Kidney (tissue), 14 donors: ENCODE results near the gene ANO1. TPM values are rescaled to one million over a fixed set of nuclear protein-coding genes. Genes with fewer than 3 reads are reported as not detected.

Experiments
- DNase-seq, 5 donors: peaks; one replicate each; pipeline ENCODE4 v3.0.0-alpha.2; 2013 to 2020
- FAIRE-seq: peaks from 2 replicates; lab custom pipeline; 2012; peaks lifted over from hg19 to GRCh38; lab: Jason Lieb, UNC
- H3K27ac ChIP-seq, 2 donors: one replicate each; pipeline ENCODE4 v1.7.0; 2013; ENCODE audit warnings: low read depth in 2 of 2, low read length in 2 of 2, inconsistent platforms in 1 of 2
- H3K27me3 ChIP-seq: one replicate; pipeline ENCODE4 v1.7.1; 2013; ENCODE audit warnings: low read length, inconsistent platforms; ENCODE audit not compliant: control insufficient read depth, insufficient read depth
- H3K36me3 ChIP-seq, 3 donors: one replicate each; pipeline versions ENCODE4 v1.7.0 to v1.7.1; 2013; ENCODE audit warnings: low read length in 3 of 3, control low read depth in 1 of 3, inconsistent platforms in 1 of 3; ENCODE audit not compliant: insufficient read depth in 3 of 3, control insufficient read depth in 2 of 3
- H3K4me1 ChIP-seq, 3 donors: one replicate each; pipeline versions ENCODE4 v1.7.0 to v1.7.1; 2013; ENCODE audit warnings: low read length in 3 of 3, inconsistent platforms in 1 of 3, low read depth in 1 of 3; ENCODE audit not compliant: control insufficient read depth in 2 of 3, insufficient read depth in 2 of 3
- H3K4me3 ChIP-seq, 3 donors: one replicate each; pipeline versions ENCODE4 v1.7.0 to v1.8.1; 2013; ENCODE audit warnings: low read length in 3 of 3, control low read depth in 1 of 3, inconsistent platforms in 1 of 3
- H3K9ac ChIP-seq, 3 donors: one replicate each; pipeline versions ENCODE4 v1.7.0 to v1.7.1; 2013; ENCODE audit warnings: low read length in 3 of 3, control low read depth in 1 of 3, inconsistent platforms in 1 of 3
- H3K9me3 ChIP-seq, 3 donors: one replicate each; pipeline versions ENCODE4 v1.7.0 to v1.7.1; 2013; ENCODE audit warnings: low read length in 3 of 3, control low read depth in 1 of 3, inconsistent platforms in 1 of 3; ENCODE audit not compliant: control insufficient read depth in 2 of 3, insufficient read depth in 1 of 3
- intact Hi-C: fragments of 100-400 bp; cut with DNase I; formaldehyde crosslinking; loops from one replicate; pipeline ENCODE4 v1.11.1; 2022
- polyA plus RNA-seq: library from polyadenylated mRNA; stranded (reverse); fragments of 350-450 nt; fragmentation: Illumina TruSeq; extraction: RNeasy Lipid Tissue Mini Kit (QIAGEN cat#74804); gene quantifications from one replicate; pipeline ENCODE4 v1.2.3, GENCODE V29; 2014; ENCODE audit warnings: low read depth, low replicate concordance; ENCODE audit not compliant: insufficient read depth
- total RNA-seq: library from RNA; stranded (reverse); fragmentation: NEBNext Ultra II Directional; extraction: Animal tissue kit (Norgen Biotek cat#: 25700); gene quantifications from one replicate; pipeline ENCODE4 v1.2.1, GENCODE V29; 2021
- TF ChIP-seq, protein P1 (sequence below): IDR thresholded peaks from 3 replicates; pipeline ENCODE4 v1.5.1; 2012; ENCODE audit warnings: mild to moderate bottlenecking, moderate library complexity, borderline replicate concordance; ENCODE audit not compliant: insufficient read depth; ENCODE audit errors: extremely low read depth
- donor health status: control.
- donor health status: control.
- donor health status: control.
- donor health status: control.
- donor health status: control.
- donor health status: DM: yes; HTN: yes; CAD: no.
- donor health status: Normal renal cell carcinoma (clear cell type).

The ANO1 gene
- total and polyA plus RNA-seq, 2 donors from 2014 or later, result 2.0 to 15.1 TPM

DNA sequence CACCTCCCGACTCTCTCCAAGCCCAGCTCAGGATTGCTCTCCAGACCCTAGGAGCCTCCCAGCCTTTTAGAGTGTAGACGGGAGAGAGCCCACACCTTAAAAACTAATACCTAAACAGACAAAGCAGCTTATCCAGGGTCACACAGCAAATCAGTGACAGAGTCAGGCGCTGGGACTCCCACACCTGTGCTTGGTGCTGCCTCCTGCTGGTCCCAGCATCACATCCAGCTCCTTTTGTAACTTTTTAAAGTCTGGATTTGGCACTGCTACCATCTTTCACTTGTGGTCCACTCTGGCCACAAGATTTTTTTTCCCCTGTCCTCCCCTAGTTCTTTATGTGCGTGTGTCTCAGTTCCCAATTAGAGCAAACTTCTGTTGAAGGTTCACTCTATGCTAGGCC, 4.7 kb downstream of the ANO1 start:
- TF ChIP-seq, protein P1, sequence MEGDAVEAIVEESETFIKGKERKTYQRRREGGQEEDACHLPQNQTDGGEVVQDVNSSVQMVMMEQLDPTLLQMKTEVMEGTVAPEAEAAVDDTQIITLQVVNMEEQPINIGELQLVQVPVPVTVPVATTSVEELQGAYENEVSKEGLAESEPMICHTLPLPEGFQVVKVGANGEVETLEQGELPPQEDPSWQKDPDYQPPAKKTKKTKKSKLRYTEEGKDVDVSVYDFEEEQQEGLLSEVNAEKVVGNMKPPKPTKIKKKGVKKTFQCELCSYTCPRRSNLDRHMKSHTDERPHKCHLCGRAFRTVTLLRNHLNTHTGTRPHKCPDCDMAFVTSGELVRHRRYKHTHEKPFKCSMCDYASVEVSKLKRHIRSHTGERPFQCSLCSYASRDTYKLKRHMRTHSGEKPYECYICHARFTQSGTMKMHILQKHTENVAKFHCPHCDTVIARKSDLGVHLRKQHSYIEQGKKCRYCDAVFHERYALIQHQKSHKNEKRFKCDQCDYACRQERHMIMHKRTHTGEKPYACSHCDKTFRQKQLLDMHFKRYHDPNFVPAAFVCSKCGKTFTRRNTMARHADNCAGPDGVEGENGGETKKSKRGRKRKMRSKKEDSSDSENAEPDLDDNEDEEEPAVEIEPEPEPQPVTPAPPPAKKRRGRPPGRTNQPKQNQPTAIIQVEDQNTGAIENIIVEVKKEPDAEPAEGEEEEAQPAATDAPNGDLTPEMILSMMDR, result no peak
- no peak for FAIRE-seq
- Histone ChIP-seq H3K27me3 (no peaks in the 10 kb centered on the region), H3K9ac (no peak overlapping the region), H3K4me1 (no peaks in the 10 kb centered on the region), H3K4me3 (no peak overlapping the region), H3K36me3 (no peaks in the 10 kb centered on the region), H3K27ac (no peak overlapping the region), H3K9me3 (no peaks in the 10 kb centered on the region)
- DNase-seq, result no peak
- intact Hi-C loops, result no loop called here

- Histone ChIP-seq H3K9ac (no peak overlapping the region), H3K4me1 (no peaks in the 10 kb centered on the region), H3K27ac (no peak overlapping the region), H3K4me3 (no peak overlapping the region), H3K27me3 (no peaks in the 10 kb centered on the region), H3K9me3 (no peaks in the 10 kb centered on the region), H3K36me3 (no peaks in the 10 kb centered on the region)
- TF ChIP-seq, protein P1, result no peak
- FAIRE-seq (no peak), DNase-seq (no peak)
- intact Hi-C loops, result no loop called here
These were observed 6.2 kb downstream of the ANO1 start for GRCh38 chr11:70084046-70084984.

DNA sequence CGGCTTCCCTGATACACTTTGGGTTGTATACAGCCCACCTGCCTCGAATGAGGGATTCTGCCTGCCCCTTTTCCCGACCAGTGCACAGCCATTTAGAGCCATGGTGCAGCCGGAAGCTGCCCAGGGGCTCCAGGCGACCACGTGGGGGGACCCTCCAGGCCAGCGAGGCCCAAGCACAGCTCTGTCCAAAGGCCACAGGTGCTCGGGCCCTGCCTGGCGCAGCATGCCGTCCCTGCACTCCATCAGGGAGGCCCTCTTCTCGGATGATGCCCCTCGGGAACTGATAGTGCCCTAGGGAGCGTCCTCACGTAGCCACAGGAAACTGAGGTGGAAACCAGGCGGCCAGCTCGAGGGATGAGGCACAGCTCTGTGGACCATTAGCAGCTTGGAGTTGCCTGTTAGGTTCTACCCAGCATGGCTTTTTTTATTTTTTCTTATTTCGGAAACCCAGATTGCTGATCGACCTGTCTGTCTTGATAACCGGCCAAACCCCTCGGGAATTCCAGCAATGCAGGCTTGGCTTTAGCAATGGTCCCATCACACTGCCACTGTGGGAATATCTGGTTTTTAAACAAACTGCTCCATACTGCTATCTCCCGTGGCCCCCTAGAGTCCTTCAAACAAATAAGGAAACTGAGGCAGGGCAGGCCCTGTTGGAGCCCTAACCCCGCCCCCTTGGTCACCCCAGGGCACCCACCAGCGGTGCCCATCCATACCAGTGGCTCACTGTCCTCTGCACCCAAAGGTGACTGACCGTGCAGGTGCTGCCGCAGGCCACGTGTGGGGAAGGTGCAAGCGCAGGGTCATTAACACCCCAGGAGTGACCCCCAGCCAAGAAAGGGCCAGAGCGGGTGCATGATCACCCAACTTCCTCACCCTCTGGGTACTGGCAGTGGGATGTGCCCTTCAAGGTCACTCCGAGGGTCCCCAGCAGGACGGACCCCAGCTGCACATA, 8.0 kb downstream of the ANO1 start:
- no peak overlapping the region for H3K4me3 ChIP-seq
- no peak overlapping the region for H3K27ac ChIP-seq
- H3K36me3 ChIP-seq, result no peaks in the 10 kb centered on the region
- DNase-seq (no peak), FAIRE-seq (no peak)
- TF ChIP-seq, protein P1, result no peak
- H3K4me1 ChIP-seq, result no peaks in the 10 kb centered on the region
- intact Hi-C loops, result no loop called here
- no peaks in the 10 kb centered on the region for H3K27me3 ChIP-seq
- no peak overlapping the region for H3K9ac ChIP-seq
- H3K9me3 ChIP-seq, result no peaks in the 10 kb centered on the region
